Measurements from ENCODE around the gene ZNF248.
"Not testable (repeated sequence)": the region's sequence is repeated elsewhere in the genome, so short reads cannot be mapped to it uniquely, and the experiment has no call there.

Gene ZNF248

DNA sequence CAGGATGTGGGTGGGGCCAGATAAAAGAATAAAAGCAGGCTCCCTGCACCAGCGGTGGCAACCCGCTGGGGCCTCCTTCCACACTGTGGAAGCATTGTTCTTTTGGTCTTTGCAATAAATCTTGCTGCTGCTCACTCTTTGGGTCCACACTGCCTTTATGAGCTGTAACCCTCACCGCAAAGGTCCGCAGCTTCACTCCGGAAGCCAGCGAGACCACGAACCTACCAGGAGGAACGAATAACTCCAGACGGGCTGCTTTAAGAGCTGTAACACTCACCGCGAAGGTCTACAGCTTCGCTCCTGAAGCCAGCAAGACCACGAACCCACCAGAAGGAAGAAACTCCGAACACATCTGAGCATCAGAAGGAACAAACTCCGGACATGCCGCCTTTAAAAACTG is 119.2 kb downstream of the ZNF248 start:
- DNase-seq = not testable (repeated sequence)

DNA sequence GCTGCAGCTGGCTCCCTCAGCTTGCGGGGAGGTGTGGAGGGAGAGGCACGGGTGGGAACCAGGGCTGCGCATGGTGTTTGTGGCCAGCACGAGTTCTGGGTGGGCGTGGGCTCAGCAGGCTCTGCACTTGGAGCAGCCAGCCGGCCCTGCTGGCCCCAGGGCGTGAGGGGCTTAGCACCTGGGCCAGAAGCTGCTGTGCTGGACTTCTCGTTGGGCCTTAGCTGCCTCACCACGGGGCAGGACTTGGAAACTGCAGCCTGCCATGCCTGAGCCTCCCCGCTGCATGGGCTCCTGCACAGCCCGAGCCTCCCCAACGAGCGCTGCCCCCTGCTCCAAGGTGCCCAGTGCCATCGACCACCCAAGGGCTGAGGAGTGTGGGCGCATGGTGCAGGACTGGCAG is 120.1 kb downstream of the ZNF248 start:
- DNase-seq = no peak

DNA sequence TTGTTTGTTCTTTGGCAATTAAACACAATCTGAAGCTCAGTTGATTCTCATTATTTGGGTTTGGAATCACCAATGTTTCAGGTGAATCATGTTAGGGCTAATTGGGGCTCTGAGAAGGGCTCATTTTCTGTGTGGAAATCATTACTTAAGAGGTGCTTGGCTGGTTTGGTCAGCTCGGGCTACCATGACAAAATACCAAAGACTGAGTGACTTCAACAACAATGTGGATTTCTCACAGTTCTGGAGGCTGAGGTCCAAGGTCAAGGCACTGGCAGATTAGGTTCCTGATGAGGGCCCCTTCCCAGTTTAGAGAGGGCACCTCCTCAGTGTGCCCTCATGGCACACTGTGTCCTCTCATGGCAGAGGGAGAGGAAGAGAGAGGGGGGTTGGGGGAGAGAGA is 121.3 kb downstream of the ZNF248 start:
- no peak for DNase-seq

DNA sequence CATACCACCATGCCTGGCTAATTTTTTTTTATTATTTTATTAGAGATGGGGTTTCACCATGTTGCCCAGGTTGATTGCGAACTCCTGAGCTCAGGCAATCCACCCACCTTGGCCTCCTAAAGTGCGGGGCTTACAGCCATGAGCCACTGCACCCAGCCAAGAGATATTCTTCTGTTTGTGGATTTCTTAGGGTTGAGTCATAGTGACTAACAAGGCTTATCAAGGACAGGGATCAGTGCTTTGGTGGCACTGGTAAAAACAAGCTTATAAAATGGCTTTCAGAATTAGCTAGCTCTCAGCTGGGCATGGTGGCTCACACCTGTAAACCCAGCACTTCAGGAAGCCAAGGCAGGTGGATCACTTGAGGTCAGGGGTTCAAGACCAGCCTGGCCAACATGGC is 122.4 kb downstream of the ZNF248 start:
- DNase-seq = no peak

Data from activated T-cell treated with anti-CD3 and anti-CD28 coated beads for 4 hours (primary cell).